Left hindlimb (tissue), 1 donor: ENCODE data around the gene AHRR.
"Not testable (repeated sequence)": the region's sequence is repeated elsewhere in the genome, so short reads cannot be mapped to it uniquely, and the experiment has no call there.

Source experiments
- DNase-seq: peaks from one replicate; pipeline ENCODE4 v3.0.0-alpha.2; 2018

The AHRR gene

GRCh38 chr5:398475-399295 lies 77.2 kb downstream of the AHRR start:
- peak; percentile 31 for DNase-seq

GRCh38 chr5:399296-400281 lies 78.1 kb downstream of the AHRR start:
- DNase-seq = peak; percentile 92

GRCh38 chr5:400282-401145 lies 79.0 kb downstream of the AHRR start:
- DNase-seq = peak; percentile 54

- DNase-seq = no peak
Observed at GRCh38 chr5:401146-402034, 79.9 kb downstream of the AHRR start.

GRCh38 chr5:402219-402614 lies 80.7 kb downstream of the AHRR start:
- not testable (repeated sequence) for DNase-seq

- no peak for DNase-seq
Observed at GRCh38 chr5:402615-403359, 81.3 kb downstream of the AHRR start.

- no peak for DNase-seq
Observed at GRCh38 chr5:403995-404394, 82.5 kb downstream of the AHRR start.

- peak; percentile 17 for DNase-seq
Observed at GRCh38 chr5:404666-405241, 83.2 kb downstream of the AHRR start.

GRCh38 chr5:405421-405820 lies 83.9 kb downstream of the AHRR start:
- DNase-seq = peak; percentile 8

- DNase-seq = peak; percentile 27
Observed at GRCh38 chr5:406041-406440, 84.5 kb downstream of the AHRR start.

GRCh38 chr5:407051-407450 lies 85.5 kb downstream of the AHRR start:
- no peak for DNase-seq

GRCh38 chr5:407801-408268 lies 86.3 kb downstream of the AHRR start:
- DNase-seq = no peak

GRCh38 chr5:410911-411517 lies 89.5 kb downstream of the AHRR start:
- no peak for DNase-seq

- peak; percentile 7 for DNase-seq
Observed at GRCh38 chr5:411728-412127, 90.2 kb downstream of the AHRR start.

GRCh38 chr5:414991-415927 lies 93.7 kb downstream of the AHRR start:
- peak; percentile 87 for DNase-seq

GRCh38 chr5:415928-416635 lies 94.6 kb downstream of the AHRR start:
- DNase-seq = peak; percentile 46

- peak; percentile 22 for DNase-seq
Observed at GRCh38 chr5:416636-416960, 95.1 kb downstream of the AHRR start.
